ENCODE measurements around the gene NLRP5. TPM values are rescaled to one million over a fixed set of nuclear protein-coding genes. Genes with fewer than 3 reads are reported as not detected.
"Not testable (repeated sequence)": the region's sequence is repeated elsewhere in the genome, so short reads cannot be mapped to it uniquely, and the experiment has no call there.

Gene NLRP5
- total RNA-seq, 1 donor from 2014 or later: not detected

DNA sequence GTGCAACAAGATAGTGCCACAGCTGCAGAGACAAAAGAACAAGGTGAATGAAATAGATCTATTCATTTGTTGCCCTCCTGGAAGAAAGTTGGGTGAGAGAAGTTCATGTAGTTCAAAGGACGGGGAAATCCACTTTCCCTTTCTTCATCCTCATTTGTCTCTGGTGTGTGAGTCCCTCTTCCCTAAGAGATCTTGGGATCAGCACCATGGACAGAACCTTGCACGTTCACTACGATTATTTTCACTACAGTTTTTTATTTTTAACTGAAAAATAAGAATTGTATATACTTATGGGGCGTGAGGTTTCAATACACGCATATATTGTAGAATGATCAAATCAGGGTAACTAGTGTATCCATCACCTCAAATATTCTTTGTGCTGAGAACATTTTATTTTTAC, 29.2 kb downstream of the NLRP5 start:
- no peak for DNase-seq
- Mint-ChIP-seq H3K4me1 (ENCODE audit: low read depth, unreplicated experiment) (no peaks in the 10 kb centered on the region), H3K27ac (ENCODE audit: unreplicated experiment) (no peak overlapping the region), H3K27me3 (ENCODE audit: unreplicated experiment) (no peaks in the 10 kb centered on the region), H3K9me3 (ENCODE audit: unreplicated experiment) (peaks cover 10% of the 10 kb centered on the region), H3K4me3 (ENCODE audit: unreplicated experiment) (no peak overlapping the region), H3K36me3 (ENCODE audit: unreplicated experiment) (no peaks in the 10 kb centered on the region)
- TF ChIP-seq, protein P1, sequence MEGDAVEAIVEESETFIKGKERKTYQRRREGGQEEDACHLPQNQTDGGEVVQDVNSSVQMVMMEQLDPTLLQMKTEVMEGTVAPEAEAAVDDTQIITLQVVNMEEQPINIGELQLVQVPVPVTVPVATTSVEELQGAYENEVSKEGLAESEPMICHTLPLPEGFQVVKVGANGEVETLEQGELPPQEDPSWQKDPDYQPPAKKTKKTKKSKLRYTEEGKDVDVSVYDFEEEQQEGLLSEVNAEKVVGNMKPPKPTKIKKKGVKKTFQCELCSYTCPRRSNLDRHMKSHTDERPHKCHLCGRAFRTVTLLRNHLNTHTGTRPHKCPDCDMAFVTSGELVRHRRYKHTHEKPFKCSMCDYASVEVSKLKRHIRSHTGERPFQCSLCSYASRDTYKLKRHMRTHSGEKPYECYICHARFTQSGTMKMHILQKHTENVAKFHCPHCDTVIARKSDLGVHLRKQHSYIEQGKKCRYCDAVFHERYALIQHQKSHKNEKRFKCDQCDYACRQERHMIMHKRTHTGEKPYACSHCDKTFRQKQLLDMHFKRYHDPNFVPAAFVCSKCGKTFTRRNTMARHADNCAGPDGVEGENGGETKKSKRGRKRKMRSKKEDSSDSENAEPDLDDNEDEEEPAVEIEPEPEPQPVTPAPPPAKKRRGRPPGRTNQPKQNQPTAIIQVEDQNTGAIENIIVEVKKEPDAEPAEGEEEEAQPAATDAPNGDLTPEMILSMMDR (IDR thresholded peaks at IDR 0.05; ENCODE audit: partially characterized antibody, unreplicated experiment): no peak

DNA sequence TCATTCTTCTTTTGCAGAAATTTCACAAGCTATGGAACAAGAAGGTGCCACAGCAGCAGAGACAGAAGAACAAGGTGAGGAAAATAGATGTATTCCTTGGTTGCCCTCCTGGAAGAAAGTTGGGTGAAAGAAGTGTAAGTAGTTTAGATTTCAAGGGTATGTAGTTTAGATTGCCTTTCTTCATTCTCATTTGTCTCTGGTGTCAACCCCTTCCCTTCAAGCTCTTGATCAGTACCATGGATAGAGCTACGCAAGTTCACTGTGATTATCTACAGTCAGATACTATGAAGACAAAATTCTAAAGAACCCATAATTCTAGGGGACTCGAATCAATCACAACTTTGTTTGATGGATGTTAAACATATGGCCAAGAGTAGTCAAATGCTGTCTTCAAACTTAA, 32.8 kb downstream of the NLRP5 start:
- H3K4me3 Mint-ChIP-seq (ENCODE audit: unreplicated experiment); H3K9me3 Mint-ChIP-seq (ENCODE audit: unreplicated experiment): not testable (repeated sequence)

DNA sequence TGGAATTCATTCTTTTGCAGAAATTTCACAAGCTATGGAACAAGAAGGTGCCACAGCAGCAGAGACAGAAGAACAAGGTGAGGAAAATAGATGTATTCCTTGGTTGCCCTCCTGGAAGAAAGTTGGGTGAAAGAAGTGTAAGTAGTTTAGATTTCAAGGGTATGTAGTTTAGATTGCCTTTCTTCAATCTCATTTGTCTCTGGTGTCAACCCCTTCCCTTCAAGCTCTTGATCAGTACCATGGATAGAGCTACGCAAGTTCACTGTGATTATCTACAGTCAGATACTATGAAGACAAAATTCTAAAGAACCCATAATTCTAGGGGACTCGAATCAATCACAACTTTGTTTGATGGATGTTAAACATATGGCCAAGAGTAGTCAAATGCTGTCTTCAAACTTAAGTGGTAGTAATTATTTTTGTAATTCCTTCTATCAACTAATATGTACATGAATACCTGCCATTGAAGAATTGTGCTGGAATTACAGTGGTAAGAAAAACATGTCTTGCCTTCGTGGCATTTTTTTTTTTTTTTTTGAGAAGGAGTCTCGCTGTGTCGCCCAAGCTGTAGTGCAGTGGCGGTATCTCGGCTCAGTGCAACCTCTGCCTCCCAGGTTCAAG, 33.9 kb downstream of the NLRP5 start:
- H3K4me3 Mint-ChIP-seq (ENCODE audit: unreplicated experiment); H3K27me3 Mint-ChIP-seq (ENCODE audit: unreplicated experiment); DNase-seq; H3K4me1 Mint-ChIP-seq (ENCODE audit: low read depth, unreplicated experiment); H3K9me3 Mint-ChIP-seq (ENCODE audit: unreplicated experiment); H3K36me3 Mint-ChIP-seq (ENCODE audit: unreplicated experiment); H3K27ac Mint-ChIP-seq (ENCODE audit: unreplicated experiment): not testable (repeated sequence)

More for the DNA sequence above, 32.8 kb downstream of the NLRP5 start:
- not testable (repeated sequence) for H3K27ac Mint-ChIP-seq (ENCODE audit: unreplicated experiment); H3K27me3 Mint-ChIP-seq (ENCODE audit: unreplicated experiment); H3K4me1 Mint-ChIP-seq (ENCODE audit: low read depth, unreplicated experiment); H3K36me3 Mint-ChIP-seq (ENCODE audit: unreplicated experiment); DNase-seq

DNA sequence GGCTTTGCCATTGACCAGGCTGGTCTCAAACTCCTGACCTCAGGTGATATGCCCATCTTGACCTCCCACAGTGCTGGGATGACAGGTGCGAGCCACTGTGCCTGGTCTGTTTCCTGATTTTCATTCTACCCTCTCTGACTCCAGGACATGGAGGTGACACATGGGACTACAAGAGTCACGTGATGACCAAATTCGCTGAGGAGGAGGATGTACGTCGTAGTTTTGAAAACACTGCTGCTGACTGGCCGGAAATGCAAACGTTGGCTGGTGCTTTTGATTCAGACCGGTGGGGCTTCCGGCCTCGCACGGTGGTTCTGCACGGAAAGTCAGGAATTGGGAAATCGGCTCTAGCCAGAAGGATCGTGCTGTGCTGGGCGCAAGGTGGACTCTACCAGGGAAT, 40.2 kb downstream of the NLRP5 start:
- Mint-ChIP-seq H3K4me3 (ENCODE audit: unreplicated experiment) (no peak overlapping the region), H3K27ac (ENCODE audit: unreplicated experiment) (no peak overlapping the region), H3K27me3 (ENCODE audit: unreplicated experiment) (peaks cover 1% of the 10 kb centered on the region), H3K4me1 (ENCODE audit: low read depth, unreplicated experiment) (no peaks in the 10 kb centered on the region), H3K36me3 (ENCODE audit: unreplicated experiment) (peaks cover 18% of the 10 kb centered on the region), H3K9me3 (ENCODE audit: unreplicated experiment) (peaks cover 17% of the 10 kb centered on the region)
- DNase-seq: no peak
- TF ChIP-seq, protein P1 (IDR thresholded peaks at IDR 0.05; ENCODE audit: partially characterized antibody, unreplicated experiment): no peak

DNA sequence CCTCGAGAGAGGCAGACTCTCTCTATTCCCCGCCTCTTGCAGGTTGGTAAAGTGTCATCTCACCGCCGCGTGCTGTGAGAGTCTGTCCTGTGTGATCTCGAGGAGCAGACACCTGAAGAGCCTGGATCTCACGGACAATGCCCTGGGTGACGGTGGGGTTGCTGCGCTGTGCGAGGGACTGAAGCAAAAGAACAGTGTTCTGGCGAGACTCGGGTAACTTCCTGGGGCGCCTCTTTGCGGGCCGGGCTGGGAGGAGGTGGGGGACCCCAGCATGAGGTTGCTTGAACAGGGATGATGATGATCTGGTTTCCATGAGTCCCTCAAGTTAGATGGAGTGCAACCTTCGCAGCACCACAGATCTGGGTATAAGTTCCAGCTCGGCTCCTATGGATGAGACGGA, 67.0 kb downstream of the NLRP5 start:
- TF ChIP-seq, protein P1 (IDR thresholded peaks at IDR 0.05; ENCODE audit: partially characterized antibody, unreplicated experiment): no peak
- Mint-ChIP-seq H3K27ac (ENCODE audit: unreplicated experiment) (no peak overlapping the region), H3K9me3 (ENCODE audit: unreplicated experiment) (peaks cover 18% of the 10 kb centered on the region), H3K36me3 (ENCODE audit: unreplicated experiment) (peaks cover 15% of the 10 kb centered on the region), H3K4me3 (ENCODE audit: unreplicated experiment) (no peak overlapping the region), H3K27me3 (ENCODE audit: unreplicated experiment) (peaks cover 2% of the 10 kb centered on the region), H3K4me1 (ENCODE audit: low read depth, unreplicated experiment) (no peaks in the 10 kb centered on the region)
- DNase-seq: no peak

DNA sequence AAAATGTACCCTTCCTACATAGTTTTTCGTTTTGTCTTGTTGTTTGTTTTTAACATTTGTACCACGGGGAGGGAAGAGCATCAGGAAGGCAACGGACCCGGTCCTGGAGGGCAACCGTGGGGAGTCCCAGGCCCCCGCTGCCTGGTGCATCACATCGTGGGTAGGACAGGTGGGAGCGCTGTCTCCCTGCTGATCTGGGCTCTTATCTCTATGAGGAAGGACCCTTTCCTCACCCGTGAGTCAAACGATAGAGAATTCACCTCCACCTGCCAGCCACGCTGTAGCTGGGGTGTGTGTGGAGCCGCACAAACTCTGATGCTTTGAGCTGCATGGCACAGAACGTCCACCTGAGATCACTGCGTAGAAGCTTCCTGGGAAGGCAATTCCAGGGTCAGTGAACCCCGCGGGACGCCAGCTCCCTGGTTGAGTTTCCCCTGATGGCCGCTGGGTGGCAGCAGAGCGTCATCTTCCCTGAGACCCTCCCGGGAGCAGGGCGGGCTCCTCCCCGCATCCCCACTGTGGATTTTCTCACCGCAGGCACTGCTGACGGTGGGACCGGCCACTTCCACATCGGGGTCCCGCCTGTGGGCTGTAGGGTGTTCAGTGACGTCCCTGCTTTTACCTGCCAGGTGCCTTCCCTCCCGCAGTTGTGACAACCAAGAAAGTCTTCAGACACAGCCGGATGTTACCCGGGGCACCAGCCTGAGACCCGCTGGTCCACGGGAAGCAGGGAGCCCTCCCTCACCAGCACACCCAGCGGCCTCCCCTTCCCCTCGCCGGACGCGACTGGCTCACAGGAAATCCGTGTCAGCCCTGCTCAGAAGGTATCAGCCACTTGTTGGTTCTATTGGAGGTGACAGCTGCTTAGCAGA, 79.8 kb downstream of the NLRP5 start:
- Mint-ChIP-seq H3K9me3 (ENCODE audit: unreplicated experiment) (peaks cover 2% of the 10 kb centered on the region), H3K4me1 (ENCODE audit: low read depth, unreplicated experiment) (no peaks in the 10 kb centered on the region), H3K4me3 (ENCODE audit: unreplicated experiment) (peak overlapping the region; percentile 77), H3K36me3 (ENCODE audit: unreplicated experiment) (no peaks in the 10 kb centered on the region), H3K27me3 (ENCODE audit: unreplicated experiment) (peaks cover 6% of the 10 kb centered on the region), H3K27ac (ENCODE audit: unreplicated experiment) (no peak overlapping the region)
- DNase-seq: peak; percentile 85
- TF ChIP-seq, protein P1 (IDR thresholded peaks at IDR 0.05; ENCODE audit: partially characterized antibody, unreplicated experiment): peak; percentile 92
